ENCODE results near the gene TRMT2A.

GRCh38 chr22:20141186-20142077 lies 24.4 kb upstream of the TRMT2A start:
- TF ChIP-seq CTCF (IDR thresholded peaks at IDR 0.05) (no peak), POLR2AphosphoS5 (IDR thresholded peaks at IDR 0.05; ENCODE audit: low read depth, low read length) (no peak), REST (IDR thresholded peaks at IDR 0.05; ENCODE audit: insufficient read depth in 1 of 2, low read depth in 2 of 2, low read length in 1 of 2) (no peak), TCF7L2 (IDR thresholded peaks at IDR 0.05; ENCODE audit: low read depth, low read length) (no peak), SIN3A (IDR thresholded peaks at IDR 0.05; ENCODE audit: borderline replicate concordance, insufficient read depth, low read depth, low read length) (no peak)

Measured in Panc1 (cell line).